Activated CD8-positive, alpha-beta memory T cell treated with anti-CD3 and anti-CD28 coated beads for 36 hours (primary cell): ENCODE data around the gene KANK3. TPM values are rescaled to one million over a fixed set of nuclear protein-coding genes. Genes with fewer than 3 reads are reported as not detected.
"Not testable (repeated sequence)": the region's sequence is repeated elsewhere in the genome, so short reads cannot be mapped to it uniquely, and the experiment has no call there.

Source experiments
- CTCF ChIA-PET: fragments of 350-600 bp; sonication (Branson Sonifier 250); formaldehyde crosslinking; loops from one replicate; lab custom pipeline; 2021; ENCODE audit warnings: antibody characterized with exemption; lab: Charles Lee
- POLR2A ChIA-PET: fragments of 350-600 bp; sonication (Branson Sonifier 250); formaldehyde crosslinking; loops from one replicate; lab custom pipeline; 2021; ENCODE audit warnings: antibody characterized with exemption; lab: Charles Lee
- total RNA-seq, 2 experiments: library from RNA; stranded (reverse); gene quantifications; one replicate each; pipeline ENCODE4 v1.2.3, GENCODE V29; 2021

KANK3 gene
- total RNA-seq, 2 experiments from 2014 or later = 1.0 TPM

- POLR2A ChIA-PET = interaction anchor here (1.9 kb wide), 1 partner anchor 13 kb away, joined by 7 read pairs; the partner anchor contains the start of genes NDUFA7 and RPS28
These were observed 34.8 kb downstream of the KANK3 start, which contains the start of gene CD320 for GRCh38 chr19:8307965-8308866. Gene CD320, minus strand, starts transcription at chr19:8308358. Its CDS starts 68 bp downstream, at chr19:8308290.

GRCh38 chr19:8307400-8307964 lies 35.6 kb downstream of the KANK3 start:
- ChIA-PET CTCF (interaction anchor here (0.6 to 1.3 kb wide), 3 partner anchors 13 to 202 kb away, joined by 3 to 5 read pairs (median 3); no protein-coding TSS in a partner anchor), POLR2A (interaction anchor here (0.7 to 1.9 kb wide), 3 partner anchors 14 to 106 kb away, joined by 4 to 7 read pairs (median 6); partner anchors contain the start of genes MARCHF2, NDUFA7 and RPS28)

More at GRCh38 chr19:8307965-8308866, 34.8 kb downstream of the KANK3 start, which contains the start of gene CD320:
- CTCF ChIA-PET = interaction anchor here (1.4 kb wide), 1 partner anchor 45 kb away, joined by 5 read pairs; no protein-coding TSS in a partner anchor

GRCh38 chr19:8306235-8307054 lies 36.6 kb downstream of the KANK3 start:
- CTCF ChIA-PET = interaction anchor here (0.6 to 1.3 kb wide), 4 partner anchors 14 to 203 kb away, joined by 3 to 5 read pairs (median 3); no protein-coding TSS in a partner anchor
- POLR2A ChIA-PET = interaction anchor here (0.6 to 0.9 kb wide), 2 partner anchors 15 to 17 kb away, joined by 5 to 6 read pairs; partner anchors contain the start of genes NDUFA7 and RPS28

- POLR2A ChIA-PET = no interaction called here
- CTCF ChIA-PET = interaction anchor here (0.6 kb wide), 1 partner anchor 39 kb away, joined by 3 read pairs; no protein-coding TSS in a partner anchor
These were observed 37.3 kb downstream of the KANK3 start for GRCh38 chr19:8305798-8306197.

GRCh38 chr19:8304841-8305621 lies 38.0 kb downstream of the KANK3 start:
- ChIA-PET POLR2A (interaction anchor here (0.5 kb wide), 1 partner anchor 119 kb away, joined by 3 read pairs; no protein-coding TSS in a partner anchor), CTCF (no interaction called here)

- POLR2A ChIA-PET = no interaction called here
- CTCF ChIA-PET = interaction anchor here (0.5 kb wide), 1 partner anchor 496 kb away, joined by 3 read pairs; no protein-coding TSS in a partner anchor
These were observed 40.3 kb downstream of the KANK3 start for GRCh38 chr19:8302734-8303133.

- ChIA-PET POLR2A (no interaction called here), CTCF (interaction anchor here (0.5 kb wide), 1 partner anchor 495 kb away, joined by 3 read pairs; no protein-coding TSS in a partner anchor)
These were observed 40.7 kb downstream of the KANK3 start for GRCh38 chr19:8302357-8302691.

GRCh38 chr19:8291337-8291736 lies 51.7 kb downstream of the KANK3 start:
- POLR2A ChIA-PET, CTCF ChIA-PET: not testable (repeated sequence)

GRCh38 chr19:8276508-8276907 lies 66.6 kb downstream of the KANK3 start:
- CTCF ChIA-PET, POLR2A ChIA-PET: not testable (repeated sequence)

Other genes with a start within 250 kb of the KANK3 start
- gene FBN3, start 193.7 kb downstream of the KANK3 start, total RNA-seq = not detected
- gene CERS4, start 133.9 kb downstream of the KANK3 start, total RNA-seq = 10 to 100 TPM; 18.0 to 20.5 TPM
- gene CD320, start 34.9 kb downstream of the KANK3 start, total RNA-seq = 10 to 100 TPM; 93.6 to 98.8 TPM
- gene NDUFA7, start 21.9 kb downstream of the KANK3 start, total RNA-seq = 10 to 100 TPM; 81.3 to 83.6 TPM
- 1,000 to 10,000 TPM; 2,077 to 2,155 TPM for gene RPS28, start 21.8 kb downstream of the KANK3 start, total RNA-seq
- under 1 TPM; 0.19 to 0.42 TPM for gene ANGPTL4, start 20.9 kb upstream of the KANK3 start, total RNA-seq
- gene RAB11B, start 47.1 kb upstream of the KANK3 start, total RNA-seq = 10 to 100 TPM; 57.7 to 61.5 TPM
- 10 to 100 TPM; 10.3 to 11.1 TPM for gene MARCHF2, start 70.0 kb upstream of the KANK3 start, total RNA-seq
- gene HNRNPM, start 101.7 kb upstream of the KANK3 start, total RNA-seq = 100 to 1,000 TPM; 330 to 334 TPM
- gene PRAM1, start 159.4 kb upstream of the KANK3 start, total RNA-seq = under 1 TPM; 0.13 to 0.25 TPM
- 10 to 100 TPM; 21.4 to 22.2 TPM for gene ZNF414, start 170.9 kb upstream of the KANK3 start, total RNA-seq
- 10 to 100 TPM; 35.4 to 36.1 TPM for gene MYO1F, start 234.2 kb upstream of the KANK3 start, total RNA-seq